Thoracic aorta (tissue), 2 donors: ENCODE data around the gene SASS6. TPM values are rescaled to one million over a fixed set of nuclear protein-coding genes. Genes with fewer than 3 reads are reported as not detected.

ENCODE experiments used
- ATAC-seq: fragments of 150-250 bp; one replicate; pipeline ENCODE4 v1.8.0; 2017; ENCODE audit warnings: low read depth; ENCODE audit not compliant: insufficient number of reproducible peaks, low FRiP score
- DNase-seq: peaks from one replicate; pipeline ENCODE4 v3.0.0-alpha.2; 2020; ENCODE audit warnings: low spot score
- H3K27ac ChIP-seq, 2 donors: fragments of 200-600 bp; sonication (generic); 1 replicate in 1 of 2; 2 replicates in 1 of 2; pipeline ENCODE4 v1.5.1; 2016; ENCODE audit warnings: mild to moderate bottlenecking in 2 of 2, moderate library complexity in 2 of 2
- H3K27me3 ChIP-seq: fragments of 200-600 bp; sonication (generic); replicated peaks from 2 replicates; pipeline ENCODE4 v1.6.0; 2016; ENCODE audit warnings: mild to moderate bottlenecking; ENCODE audit not compliant: insufficient read depth
- H3K36me3 ChIP-seq: fragments of 200-600 bp; sonication (generic); one replicate; pipeline ENCODE4 v1.5.1; 2016
- H3K4me1 ChIP-seq, 2 donors: fragments of 200-600 bp; sonication (generic); 1 replicate in 1 of 2; 2 replicates in 1 of 2; pipeline versions ENCODE4 v1.5.1 to v1.6.0; 2016; ENCODE audit warnings: low read depth in 2 of 2, mild to moderate bottlenecking in 1 of 2; ENCODE audit not compliant: control insufficient read depth in 1 of 2
- H3K4me3 ChIP-seq: fragments of 200-600 bp; sonication (generic); 2 replicates; pipeline ENCODE4 v1.5.1; 2016; ENCODE audit warnings: mild to moderate bottlenecking
- H3K9me3 ChIP-seq: fragments of 200-600 bp; sonication (generic); 2 replicates; pipeline ENCODE4 v1.5.1; 2016
- CTCF ChIP-seq: fragments of 200-600 bp; sonication (generic); IDR thresholded peaks from one replicate; pipeline ENCODE4 v1.5.1; 2019; ENCODE audit warnings: antibody characterized with exemption
- total RNA-seq, 2 donors: library from RNA; depleted of rRNA; stranded (reverse); fragments of >200 nt; gene quantifications; one replicate each; pipeline versions ENCODE4 v1.1.0 to v1.2.3, GENCODE V29; 2016

The SASS6 gene
- 1 to 10 TPM; 2.4 to 3.2 TPM for total RNA-seq

GRCh38 chr1:100132566-100133477, at the start of gene SASS6, which contains the start of gene TRMT13:
TSS of gene SASS6 (minus strand) at chr1:100132930. CDS start at chr1:100132814, 116 bp downstream.
TSS of gene TRMT13 (plus strand) at chr1:100133163. CDS start at chr1:100133169, 6 bp downstream.
- Histone ChIP-seq H3K4me3 (peak within 1 kb of the TSS; percentile 86), H3K36me3 (peaks cover 4% of the 10 kb centered on the region), H3K4me1 (peaks cover 13 to 20% of the 10 kb centered on the region in 2 donors), H3K9me3 (no peaks in the 10 kb centered on the region), H3K27ac (peak within 1 kb of the TSS; percentile 21 to 45), H3K27me3 (no peaks in the 10 kb centered on the region)
- peak; percentile 96 for ATAC-seq
- no peak for TF ChIP-seq CTCF
- peak; percentile 93 for DNase-seq

- no peaks in the 10 kb centered on the region for H3K9me3 ChIP-seq
- no peak for ATAC-seq
- TF ChIP-seq CTCF: no peak
- no peak within 1 kb of the TSS for H3K27ac ChIP-seq
- H3K36me3 ChIP-seq: no peaks in the 10 kb centered on the region
- no peaks in the 10 kb centered on the region for H3K4me1 ChIP-seq
- no peaks in the 10 kb centered on the region for H3K27me3 ChIP-seq
- H3K4me3 ChIP-seq: no peak within 1 kb of the TSS
- no peak for DNase-seq
Observed at GRCh38 chr1:100178091-100178490, 45.4 kb upstream of the SASS6 start, which contains the start of gene LRRC39. TSS of gene LRRC39 (minus strand) at chr1:100178256. CDS start at chr1:100168516, 9,740 bp downstream.

GRCh38 chr1:100177295-100178041, 44.7 kb upstream of the SASS6 start:
- H3K27ac ChIP-seq: no peak overlapping the region
- no peak for ATAC-seq

GRCh38 chr1:100168051-100168450, 35.3 kb upstream of the SASS6 start:
- TF ChIP-seq CTCF: no peak
- ATAC-seq: no peak
- H3K4me1 ChIP-seq: no peaks in the 10 kb centered on the region
- H3K9me3 ChIP-seq: no peaks in the 10 kb centered on the region
- no peaks in the 10 kb centered on the region for H3K27me3 ChIP-seq
- H3K36me3 ChIP-seq: no peaks in the 10 kb centered on the region
- no peak for DNase-seq
- no peak overlapping the region for H3K4me3 ChIP-seq
- H3K27ac ChIP-seq: no peak overlapping the region

More at GRCh38 chr1:100177295-100178041, 44.7 kb upstream of the SASS6 start:
- Histone ChIP-seq H3K9me3 (no peaks in the 10 kb centered on the region), H3K4me1 (no peaks in the 10 kb centered on the region), H3K27me3 (no peaks in the 10 kb centered on the region), H3K36me3 (no peaks in the 10 kb centered on the region), H3K4me3 (no peak overlapping the region)
- TF ChIP-seq CTCF: no peak
- no peak for DNase-seq

GRCh38 chr1:100164702-100165101, 32.0 kb upstream of the SASS6 start:
- Histone ChIP-seq H3K27me3 (no peaks in the 10 kb centered on the region), H3K36me3 (no peaks in the 10 kb centered on the region), H3K4me3 (no peak overlapping the region), H3K4me1 (no peaks in the 10 kb centered on the region), H3K9me3 (no peaks in the 10 kb centered on the region), H3K27ac (no peak overlapping the region)
- no peak for ATAC-seq
- no peak for TF ChIP-seq CTCF
- DNase-seq: no peak
